Osteocyte (in vitro differentiated cells): ENCODE measurements around the gene SLC35F6. TPM values are rescaled to one million over a fixed set of nuclear protein-coding genes. Genes with fewer than 3 reads are reported as not detected.

Source experiments
- DNase-seq: peaks from one replicate; pipeline ENCODE4 v3.0.0; 2021; ENCODE audit warnings: mixed read lengths; ENCODE audit not compliant: unreplicated experiment; ENCODE audit errors: extremely low spot score
- H3K27ac Mint-ChIP-seq: one replicate; pipeline ENCODE4 v1.8.0; 2021; ENCODE audit warnings: mild to moderate bottlenecking, mixed read lengths; ENCODE audit not compliant: unreplicated experiment
- H3K27me3 Mint-ChIP-seq: one replicate; pipeline ENCODE4 v1.8.0; 2021; ENCODE audit warnings: mixed read lengths; ENCODE audit not compliant: unreplicated experiment
- H3K36me3 Mint-ChIP-seq: one replicate; pipeline ENCODE4 v1.8.0; 2021; ENCODE audit warnings: mixed read lengths; ENCODE audit not compliant: unreplicated experiment
- H3K4me1 Mint-ChIP-seq: one replicate; pipeline ENCODE4 v1.8.0; 2021; ENCODE audit warnings: mixed read lengths; ENCODE audit not compliant: unreplicated experiment
- H3K4me3 Mint-ChIP-seq: one replicate; pipeline ENCODE4 v1.8.0; 2021; ENCODE audit warnings: mild to moderate bottlenecking, moderate library complexity, mixed read lengths; ENCODE audit not compliant: unreplicated experiment
- H3K9me3 Mint-ChIP-seq: one replicate; pipeline ENCODE4 v1.8.0; 2021; ENCODE audit warnings: mixed read lengths; ENCODE audit not compliant: unreplicated experiment
- total RNA-seq: library from RNA; stranded (reverse); gene quantifications from 2 replicates; pipeline ENCODE4 v1.2.1, GENCODE V29; 2021
- TF ChIP-seq, protein P1 (sequence below): fragments of 200-600 bp; sonication (generic); IDR thresholded peaks from 2 replicates; pipeline ENCODE4 v1.5.0; 2021; ENCODE audit warnings: antibody characterized with exemption, mild to moderate bottlenecking, moderate library complexity

SLC35F6 gene
- total RNA-seq, 1 donor from 2014 or later = 40.5 TPM

DNA sequence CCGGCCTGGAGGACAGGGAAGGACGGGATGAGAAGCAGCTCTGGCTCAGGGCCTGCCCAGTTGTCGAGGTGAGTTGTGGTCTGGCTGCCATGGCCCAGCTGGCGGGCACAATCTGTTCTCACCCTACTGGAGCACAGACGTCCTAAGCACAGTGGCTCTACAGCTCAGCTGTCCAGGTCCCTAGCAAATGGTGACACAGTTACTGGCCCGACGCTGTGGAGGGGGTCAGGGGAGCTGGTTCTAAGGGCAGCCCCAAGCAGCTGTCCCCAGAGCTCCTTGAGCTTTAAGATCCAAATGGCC lies 38.6 kb upstream of the SLC35F6 start:
- H3K9me3 Mint-ChIP-seq = no peaks in the 10 kb centered on the region
- H3K4me3 Mint-ChIP-seq = no peak overlapping the region
- peaks cover 38% of the 10 kb centered on the region for H3K4me1 Mint-ChIP-seq
- DNase-seq = no peak
- H3K27me3 Mint-ChIP-seq = no peaks in the 10 kb centered on the region
- no peak overlapping the region for H3K27ac Mint-ChIP-seq
- TF ChIP-seq, protein P1, sequence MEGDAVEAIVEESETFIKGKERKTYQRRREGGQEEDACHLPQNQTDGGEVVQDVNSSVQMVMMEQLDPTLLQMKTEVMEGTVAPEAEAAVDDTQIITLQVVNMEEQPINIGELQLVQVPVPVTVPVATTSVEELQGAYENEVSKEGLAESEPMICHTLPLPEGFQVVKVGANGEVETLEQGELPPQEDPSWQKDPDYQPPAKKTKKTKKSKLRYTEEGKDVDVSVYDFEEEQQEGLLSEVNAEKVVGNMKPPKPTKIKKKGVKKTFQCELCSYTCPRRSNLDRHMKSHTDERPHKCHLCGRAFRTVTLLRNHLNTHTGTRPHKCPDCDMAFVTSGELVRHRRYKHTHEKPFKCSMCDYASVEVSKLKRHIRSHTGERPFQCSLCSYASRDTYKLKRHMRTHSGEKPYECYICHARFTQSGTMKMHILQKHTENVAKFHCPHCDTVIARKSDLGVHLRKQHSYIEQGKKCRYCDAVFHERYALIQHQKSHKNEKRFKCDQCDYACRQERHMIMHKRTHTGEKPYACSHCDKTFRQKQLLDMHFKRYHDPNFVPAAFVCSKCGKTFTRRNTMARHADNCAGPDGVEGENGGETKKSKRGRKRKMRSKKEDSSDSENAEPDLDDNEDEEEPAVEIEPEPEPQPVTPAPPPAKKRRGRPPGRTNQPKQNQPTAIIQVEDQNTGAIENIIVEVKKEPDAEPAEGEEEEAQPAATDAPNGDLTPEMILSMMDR = no peak
- no peaks in the 10 kb centered on the region for H3K36me3 Mint-ChIP-seq

DNA sequence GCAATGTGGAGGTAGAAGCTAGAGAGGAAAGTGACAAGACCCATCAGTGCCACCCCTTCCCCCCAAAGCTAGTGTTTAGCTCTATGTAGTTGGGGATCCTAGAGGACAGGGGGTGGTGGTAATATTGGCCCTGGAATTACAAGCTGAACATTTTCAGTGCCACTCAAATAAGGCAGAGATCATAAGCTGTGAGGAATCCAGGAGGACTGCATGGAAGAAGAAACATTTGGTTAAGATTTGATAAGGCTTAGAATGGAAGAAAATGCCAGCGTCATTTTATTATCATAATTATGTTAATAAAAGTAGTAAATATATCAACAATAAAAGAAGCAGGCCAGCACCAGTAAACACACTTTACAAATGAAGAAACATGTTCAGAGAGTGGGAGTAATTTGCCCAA lies 37.9 kb upstream of the SLC35F6 start:
- no peaks in the 10 kb centered on the region for H3K36me3 Mint-ChIP-seq
- no peak overlapping the region for H3K4me3 Mint-ChIP-seq
- peaks cover 31% of the 10 kb centered on the region for H3K4me1 Mint-ChIP-seq
- TF ChIP-seq, protein P1 = no peak
- no peaks in the 10 kb centered on the region for H3K9me3 Mint-ChIP-seq
- H3K27ac Mint-ChIP-seq = no peak overlapping the region
- no peak for DNase-seq
- no peaks in the 10 kb centered on the region for H3K27me3 Mint-ChIP-seq

DNA sequence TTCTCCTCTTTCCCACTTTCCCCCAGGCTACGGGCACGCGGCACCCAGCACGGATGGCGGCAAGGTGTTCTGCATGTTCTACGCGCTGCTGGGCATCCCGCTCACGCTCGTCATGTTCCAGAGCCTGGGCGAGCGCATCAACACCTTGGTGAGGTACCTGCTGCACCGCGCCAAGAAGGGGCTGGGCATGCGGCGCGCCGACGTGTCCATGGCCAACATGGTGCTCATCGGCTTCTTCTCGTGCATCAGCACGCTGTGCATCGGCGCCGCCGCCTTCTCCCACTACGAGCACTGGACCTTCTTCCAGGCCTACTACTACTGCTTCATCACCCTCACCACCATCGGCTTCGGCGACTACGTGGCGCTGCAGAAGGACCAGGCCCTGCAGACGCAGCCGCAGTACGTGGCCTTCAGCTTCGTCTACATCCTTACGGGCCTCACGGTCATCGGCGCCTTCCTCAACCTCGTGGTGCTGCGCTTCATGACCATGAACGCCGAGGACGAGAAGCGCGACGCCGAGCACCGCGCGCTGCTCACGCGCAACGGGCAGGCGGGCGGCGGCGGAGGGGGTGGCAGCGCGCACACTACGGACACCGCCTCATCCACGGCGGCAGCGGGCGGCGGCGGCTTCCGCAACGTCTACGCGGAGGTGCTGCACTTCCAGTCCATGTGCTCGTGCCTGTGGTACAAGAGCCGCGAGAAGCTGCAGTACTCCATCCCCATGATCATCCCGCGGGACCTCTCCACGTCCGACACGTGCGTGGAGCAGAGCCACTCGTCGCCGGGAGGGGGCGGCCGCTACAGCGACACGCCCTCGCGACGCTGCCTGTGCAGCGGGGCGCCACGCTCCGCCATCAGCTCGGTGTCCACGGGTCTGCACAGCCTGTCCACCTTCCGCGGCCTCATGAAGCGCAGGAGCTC lies 36.2 kb upstream of the SLC35F6 start:
- Mint-ChIP-seq H3K9me3 (no peaks in the 10 kb centered on the region), H3K4me3 (no peak overlapping the region), H3K4me1 (peaks cover 20% of the 10 kb centered on the region), H3K27ac (no peak overlapping the region), H3K36me3 (no peaks in the 10 kb centered on the region), H3K27me3 (peaks cover 11% of the 10 kb centered on the region)
- TF ChIP-seq, protein P1 = no peak
- no peak for DNase-seq

DNA sequence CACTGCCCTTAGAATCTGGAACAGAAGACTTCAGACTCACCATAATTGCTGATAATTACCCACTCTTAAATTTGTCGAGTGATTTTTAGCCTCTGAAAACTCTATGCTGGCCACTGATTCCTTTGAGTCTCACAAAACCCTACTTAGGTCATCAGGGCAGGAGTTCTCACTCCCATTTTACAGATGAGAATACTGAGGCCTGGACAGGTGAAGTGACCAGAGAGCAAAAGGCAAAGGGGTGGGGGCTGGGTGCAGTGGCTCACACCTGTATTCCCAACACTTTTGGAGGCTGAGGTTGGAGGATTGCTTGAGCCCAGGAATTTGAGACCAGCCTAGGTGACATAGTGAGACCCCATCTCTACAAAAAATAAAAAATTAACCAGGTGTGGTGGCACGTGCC lies 34.8 kb upstream of the SLC35F6 start:
- Mint-ChIP-seq H3K4me1 (peaks cover 11% of the 10 kb centered on the region), H3K9me3 (no peaks in the 10 kb centered on the region), H3K27me3 (peaks cover 18% of the 10 kb centered on the region), H3K27ac (no peak overlapping the region), H3K4me3 (no peak overlapping the region), H3K36me3 (no peaks in the 10 kb centered on the region)
- DNase-seq = no peak
- TF ChIP-seq, protein P1 = no peak

DNA sequence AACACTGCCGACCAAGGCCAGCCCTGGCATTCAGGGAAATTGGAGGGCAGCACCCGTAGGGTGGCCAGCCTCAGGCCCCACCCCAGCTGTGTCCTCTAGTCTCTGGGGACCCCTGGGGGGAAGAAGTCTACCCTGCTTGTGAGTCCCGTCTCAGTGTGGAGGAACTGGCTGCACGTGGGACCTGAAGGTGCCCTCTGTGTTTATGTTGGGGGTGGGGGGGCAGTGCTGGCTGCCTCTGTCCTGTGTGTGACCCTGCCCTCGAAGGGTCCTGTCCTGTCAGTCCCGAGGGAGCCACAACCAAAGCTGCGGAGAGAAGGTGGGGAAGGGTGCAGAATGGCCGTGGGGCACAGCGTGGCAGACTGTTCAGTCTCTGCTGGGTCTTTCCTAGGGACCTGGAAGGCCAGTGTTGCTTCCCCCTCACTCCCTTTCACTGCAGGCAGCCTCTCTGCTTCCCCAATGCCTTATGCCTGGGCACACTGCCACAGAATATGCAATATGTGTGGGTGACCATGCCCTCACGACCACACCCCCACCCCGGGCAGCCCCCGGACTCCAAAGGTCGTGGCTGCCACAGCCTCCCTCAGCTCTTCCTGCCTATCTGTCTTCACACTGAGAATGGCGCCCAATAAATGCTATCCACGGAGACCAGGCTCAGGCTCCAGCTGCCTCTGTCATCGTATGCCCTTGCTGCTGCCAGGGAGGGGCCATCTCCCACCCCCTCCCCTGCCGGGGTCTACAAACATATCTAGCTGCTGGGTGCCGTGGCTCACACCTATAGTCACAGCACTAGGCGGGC lies 33.3 kb upstream of the SLC35F6 start:
- TF ChIP-seq, protein P1 = no peak
- no peak for DNase-seq
- H3K4me1 Mint-ChIP-seq = peaks cover 10% of the 10 kb centered on the region
- H3K4me3 Mint-ChIP-seq = no peak overlapping the region
- no peak overlapping the region for H3K27ac Mint-ChIP-seq
- H3K36me3 Mint-ChIP-seq = no peaks in the 10 kb centered on the region
- H3K27me3 Mint-ChIP-seq = peaks cover 18% of the 10 kb centered on the region
- no peaks in the 10 kb centered on the region for H3K9me3 Mint-ChIP-seq
